Measurements from ENCODE around the gene KIF3C. TPM values are rescaled to one million over a fixed set of nuclear protein-coding genes. Genes with fewer than 3 reads are reported as not detected.
"Not testable (repeated sequence)": the region's sequence is repeated elsewhere in the genome, so short reads cannot be mapped to it uniquely, and the experiment has no call there.

The KIF3C gene
- total RNA-seq, 1 experiment from 2014 or later, result 9.2 TPM

DNA sequence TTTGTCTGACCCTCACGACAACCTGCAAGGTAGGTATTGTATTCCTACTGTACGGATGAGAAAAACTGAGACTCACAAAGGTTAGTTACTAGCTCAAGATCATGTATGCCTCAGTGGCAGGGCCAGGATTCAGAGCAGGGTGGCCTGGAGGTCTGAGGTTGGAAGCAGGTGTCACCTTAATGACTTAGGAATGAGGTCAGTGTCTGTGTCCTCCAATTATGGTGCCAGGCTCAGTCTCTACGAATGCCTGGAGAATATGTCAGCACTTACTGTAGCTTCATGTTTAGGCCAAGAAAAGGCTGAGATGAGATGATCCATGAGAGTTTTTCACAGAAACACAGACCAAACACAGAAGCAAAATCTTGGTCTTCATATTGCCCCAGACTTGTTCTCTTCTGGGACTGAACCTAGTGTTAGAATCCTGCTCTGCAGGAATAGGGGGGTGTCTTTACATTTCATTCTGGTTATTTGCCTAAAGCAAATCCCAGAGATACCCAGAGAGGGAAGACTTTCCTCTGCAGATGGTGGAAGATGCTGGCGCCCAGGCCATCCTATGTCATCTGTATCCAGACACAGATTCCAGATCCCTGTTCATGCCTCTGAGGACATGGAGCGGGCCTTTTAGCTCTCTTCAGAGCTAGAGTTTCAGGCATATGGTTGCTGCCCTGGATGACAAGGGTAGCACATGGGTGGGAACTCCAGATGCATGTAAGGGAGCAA, 35.3 kb upstream of the KIF3C start:
- POLR2A ChIA-PET, result interaction anchor here (1.4 kb wide), 1 partner anchor 16 kb away, joined by 7 read pairs; the partner anchor contains the start of gene RAB10
- BruUV-seq (replicated peaks), result no TSS peak
- H3K4me3 Mint-ChIP-seq (ENCODE audit: unreplicated experiment), result no peak overlapping the region
- intact Hi-C loops (cut with micrococcal nuclease; ENCODE audit: unreplicated experiment), result loop anchor here (10.0 kb wide), 1 partner anchor 143 kb away; the partner anchor contains the start of gene ASXL2
- no peaks in the 10 kb centered on the region for H3K36me3 ChIP-seq (ENCODE audit: control insufficient read depth, insufficient read depth, low read length)
- no peaks in the 10 kb centered on the region for H3K27me3 ChIP-seq (replicated peaks; ENCODE audit: control insufficient read depth, insufficient read depth, low read length)
- H3K9me3 Mint-ChIP-seq (ENCODE audit: unreplicated experiment), result no peaks in the 10 kb centered on the region
- H3K4me3 ChIP-seq (ENCODE audit: low read depth, low read length), result no peak overlapping the region
- peaks cover 46% of the 10 kb centered on the region for H3K4me1 Mint-ChIP-seq (ENCODE audit: low read depth, unreplicated experiment)
- TF ChIP-seq, protein P1, sequence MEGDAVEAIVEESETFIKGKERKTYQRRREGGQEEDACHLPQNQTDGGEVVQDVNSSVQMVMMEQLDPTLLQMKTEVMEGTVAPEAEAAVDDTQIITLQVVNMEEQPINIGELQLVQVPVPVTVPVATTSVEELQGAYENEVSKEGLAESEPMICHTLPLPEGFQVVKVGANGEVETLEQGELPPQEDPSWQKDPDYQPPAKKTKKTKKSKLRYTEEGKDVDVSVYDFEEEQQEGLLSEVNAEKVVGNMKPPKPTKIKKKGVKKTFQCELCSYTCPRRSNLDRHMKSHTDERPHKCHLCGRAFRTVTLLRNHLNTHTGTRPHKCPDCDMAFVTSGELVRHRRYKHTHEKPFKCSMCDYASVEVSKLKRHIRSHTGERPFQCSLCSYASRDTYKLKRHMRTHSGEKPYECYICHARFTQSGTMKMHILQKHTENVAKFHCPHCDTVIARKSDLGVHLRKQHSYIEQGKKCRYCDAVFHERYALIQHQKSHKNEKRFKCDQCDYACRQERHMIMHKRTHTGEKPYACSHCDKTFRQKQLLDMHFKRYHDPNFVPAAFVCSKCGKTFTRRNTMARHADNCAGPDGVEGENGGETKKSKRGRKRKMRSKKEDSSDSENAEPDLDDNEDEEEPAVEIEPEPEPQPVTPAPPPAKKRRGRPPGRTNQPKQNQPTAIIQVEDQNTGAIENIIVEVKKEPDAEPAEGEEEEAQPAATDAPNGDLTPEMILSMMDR (IDR thresholded peaks at IDR 0.05; ENCODE audit: insufficient read depth in 1 of 2, low read depth in 1 of 2, low read length in 1 of 2, severe bottlenecking in 1 of 2, unreplicated experiment in 1 of 2), result no peak
- CTCF ChIA-PET, result interaction anchor here (0.6 to 1.3 kb wide), 2 partner anchors 26 to 56 kb away, joined by 3 read pairs; no protein-coding TSS in a partner anchor
- no peaks in the 10 kb centered on the region for H3K9me3 ChIP-seq
- no peak for DNase-seq
- peak overlapping the region; percentile 87 for H3K27ac Mint-ChIP-seq (ENCODE audit: unreplicated experiment)
- no peaks in the 10 kb centered on the region for H3K27me3 Mint-ChIP-seq (ENCODE audit: insufficient read depth, unreplicated experiment)
- H3K4me1 ChIP-seq, result peaks cover 40% of the 10 kb centered on the region
- peaks cover 4% of the 10 kb centered on the region for H3K36me3 Mint-ChIP-seq (ENCODE audit: insufficient read depth, unreplicated experiment)

DNA sequence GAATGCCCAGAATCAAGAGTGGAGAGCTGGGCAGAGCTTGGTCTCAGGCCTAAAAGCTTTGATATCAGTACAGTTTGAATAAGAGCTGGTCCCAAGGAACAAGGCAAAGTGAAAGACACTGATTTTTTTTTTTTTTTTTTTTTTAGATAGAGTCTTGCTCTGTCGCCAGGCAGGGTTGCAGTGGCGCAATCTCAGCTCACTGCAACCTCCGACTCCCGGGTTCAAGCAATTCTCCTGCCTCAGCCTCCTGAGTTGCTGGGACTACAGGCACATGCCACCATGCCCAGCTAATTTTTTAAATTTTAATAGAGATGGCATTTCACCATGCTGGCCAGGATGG, 34.4 kb upstream of the KIF3C start:
- not testable (repeated sequence) for H3K9me3 Mint-ChIP-seq (ENCODE audit: unreplicated experiment); H3K4me3 ChIP-seq (ENCODE audit: low read depth, low read length); H3K36me3 ChIP-seq (ENCODE audit: control insufficient read depth, insufficient read depth, low read length); H3K27me3 Mint-ChIP-seq (ENCODE audit: insufficient read depth, unreplicated experiment); BruUV-seq (replicated peaks); DNase-seq; H3K4me3 Mint-ChIP-seq (ENCODE audit: unreplicated experiment); H3K27me3 ChIP-seq (replicated peaks; ENCODE audit: control insufficient read depth, insufficient read depth, low read length); H3K9me3 ChIP-seq
- Mint-ChIP-seq H3K4me1 (ENCODE audit: low read depth, unreplicated experiment) (peaks cover 55% of the 10 kb centered on the region), H3K27ac (ENCODE audit: unreplicated experiment) (peak overlapping the region; percentile 25), H3K36me3 (ENCODE audit: insufficient read depth, unreplicated experiment) (peaks cover 13% of the 10 kb centered on the region)
- H3K4me1 ChIP-seq, result peaks cover 43% of the 10 kb centered on the region
- ChIA-PET CTCF (interaction anchor here (0.6 to 1.3 kb wide), 2 partner anchors 57 to 820 kb away, joined by 3 to 5 read pairs; no protein-coding TSS in a partner anchor), POLR2A (interaction anchor here (0.6 kb wide), 1 partner anchor 41 kb away, joined by 7 read pairs; no protein-coding TSS in a partner anchor)
- intact Hi-C loops (cut with micrococcal nuclease; ENCODE audit: unreplicated experiment), result loop anchor here (10.0 kb wide), 1 partner anchor 142 kb away; the partner anchor contains the start of gene ASXL2

DNA sequence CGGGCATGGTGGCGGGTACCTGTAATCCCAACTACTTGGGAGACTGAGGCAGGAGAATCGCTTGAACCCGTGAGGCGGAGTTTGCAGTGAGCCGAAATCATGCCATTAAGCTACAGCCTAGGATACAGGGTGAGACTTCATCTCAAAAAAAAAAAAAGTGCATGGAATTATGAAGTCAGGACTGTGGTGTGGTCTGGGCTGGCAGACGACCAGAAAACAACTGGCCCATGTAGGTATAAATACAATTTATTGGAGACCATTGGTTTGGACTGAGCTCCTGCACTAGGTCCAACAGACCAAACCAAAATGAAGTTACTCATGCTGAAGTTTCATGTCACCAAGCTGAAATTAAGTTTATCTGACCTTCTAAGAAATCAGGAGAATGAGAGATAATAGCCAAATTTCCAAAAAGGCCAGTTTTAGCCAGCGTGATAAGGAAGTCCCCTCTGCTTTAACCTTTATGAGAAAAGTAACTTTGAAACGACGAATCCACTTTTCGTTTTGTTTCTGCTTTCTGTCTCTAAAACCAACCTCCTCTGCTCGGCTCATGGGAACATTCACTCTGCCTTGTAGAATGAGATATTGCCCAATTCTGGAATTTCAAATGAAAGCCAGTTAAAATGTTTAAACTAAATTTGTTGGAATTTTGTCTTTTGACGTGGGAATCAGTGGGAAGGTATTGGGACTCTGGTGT, 33.9 kb upstream of the KIF3C start:
- intact Hi-C loops (cut with micrococcal nuclease; ENCODE audit: unreplicated experiment), result loop anchor here (10.0 kb wide), 1 partner anchor 141 kb away; the partner anchor contains the start of gene ASXL2
- TF ChIP-seq, protein P1 (IDR thresholded peaks at IDR 0.05; ENCODE audit: insufficient read depth in 1 of 2, low read depth in 1 of 2, low read length in 1 of 2, severe bottlenecking in 1 of 2, unreplicated experiment in 1 of 2), result no peak
- Mint-ChIP-seq H3K36me3 (ENCODE audit: insufficient read depth, unreplicated experiment) (peaks cover 15% of the 10 kb centered on the region), H3K4me1 (ENCODE audit: low read depth, unreplicated experiment) (peaks cover 60% of the 10 kb centered on the region), H3K27ac (ENCODE audit: unreplicated experiment) (peak overlapping the region; percentile 25), H3K4me3 (ENCODE audit: unreplicated experiment) (no peak overlapping the region), H3K27me3 (ENCODE audit: insufficient read depth, unreplicated experiment) (no peaks in the 10 kb centered on the region), H3K9me3 (ENCODE audit: unreplicated experiment) (no peaks in the 10 kb centered on the region)
- H3K27me3 ChIP-seq (replicated peaks; ENCODE audit: control insufficient read depth, insufficient read depth, low read length), result no peaks in the 10 kb centered on the region
- H3K36me3 ChIP-seq (ENCODE audit: control insufficient read depth, insufficient read depth, low read length), result no peaks in the 10 kb centered on the region
- ChIA-PET CTCF (interaction anchor here (0.6 to 1.3 kb wide), 3 partner anchors 12 to 819 kb away, joined by 3 to 5 read pairs (median 3); no protein-coding TSS in a partner anchor), POLR2A (no interaction called here)
- H3K4me1 ChIP-seq, result peaks cover 49% of the 10 kb centered on the region
- H3K9me3 ChIP-seq, result no peaks in the 10 kb centered on the region
- H3K4me3 ChIP-seq (ENCODE audit: low read depth, low read length), result no peak overlapping the region
- BruUV-seq (replicated peaks), result no TSS peak
- DNase-seq, result no peak
